OCI-LY3 (cell line): ENCODE results near the gene PTPRD.

Experiments
- H2AFZ ChIP-seq: fragments of 200-600, 300-600 bp; shearing (Covaris generic); 2 replicates; pipeline ENCODE4 v1.6.0; 2014; ENCODE audit warnings: antibody characterized with exemption, low read depth, low read length
- H3K27ac ChIP-seq: fragments of 200-600, 300-600 bp; sonication (generic); 2 replicates; pipeline ENCODE4 v1.5.1; 2014; ENCODE audit warnings: mild to moderate bottlenecking, low read length, moderate library complexity, mixed read lengths
- H3K27me3 ChIP-seq: fragments of 200-600, 300-600 bp; sonication (generic); 2 replicates; pipeline ENCODE4 v1.6.1; 2014; ENCODE audit warnings: low read depth, low read length, mixed read lengths
- H3K36me3 ChIP-seq: fragments of 200-600, 300-600 bp; sonication (generic); replicated peaks from 2 replicates; pipeline ENCODE3; 2014; ENCODE audit warnings: low read depth, low read length, mixed read lengths
- H3K4me1 ChIP-seq: fragments of 300-600, 200-600 bp; sonication (generic); 2 replicates; pipeline ENCODE4 v1.6.1; 2014; ENCODE audit warnings: low read length, mixed read lengths
- H3K4me2 ChIP-seq: fragments of 200-600, 300-600 bp; sonication (generic); 2 replicates; pipeline ENCODE4 v1.6.1; 2014; ENCODE audit warnings: low read length, mixed read lengths
- H3K4me3 ChIP-seq: fragments of 300-600, 200-600 bp; sonication (generic); 2 replicates; pipeline ENCODE4 v1.5.1; 2014; ENCODE audit warnings: antibody characterized with exemption, mild to moderate bottlenecking, low read length, moderate library complexity
- H3K79me2 ChIP-seq: fragments of 300-600, 200-600 bp; shearing (Covaris generic); 2 replicates; pipeline ENCODE4 v1.6.1; 2014; ENCODE audit warnings: mild to moderate bottlenecking, low read length, mixed read lengths
- H3K9ac ChIP-seq: fragments of 300-600, 200-600 bp; shearing (Covaris generic); 2 replicates; pipeline ENCODE4 v1.6.0; 2014; ENCODE audit warnings: mild to moderate bottlenecking, low read length, moderate library complexity
- H3K9me3 ChIP-seq: fragments of 200-600, 300-600 bp; shearing (Covaris generic); 2 replicates; pipeline ENCODE4 v1.6.1; 2014; ENCODE audit warnings: low read length, mixed read lengths; ENCODE audit not compliant: insufficient read depth
- H4K20me1 ChIP-seq: fragments of 200-600, 300-600 bp; sonication (generic); 2 replicates; pipeline ENCODE4 v1.6.1; 2016; ENCODE audit warnings: low read length, mixed read lengths; ENCODE audit not compliant: insufficient read depth
- CTCF ChIP-seq: fragments of 200-600, 300-600 bp; sonication (generic); IDR thresholded peaks from 2 replicates; pipeline ENCODE4 v1.5.1; 2014; ENCODE audit warnings: antibody characterized with exemption, low read length, low read depth
- EZH2phosphoT487 ChIP-seq: fragments of 200-600 bp; shearing (Covaris generic); IDR thresholded peaks from 2 replicates; pipeline ENCODE4 v1.6.1; 2018; ENCODE audit warnings: antibody characterized with exemption, mixed run types, low read depth

PTPRD gene

GRCh38 chr9:8659108-8659507 is 1953.7 kb downstream of the PTPRD start:
- H3K4me1 ChIP-seq, result no peaks in the 10 kb centered on the region
- no peak overlapping the region for H3K9ac ChIP-seq
- no peaks in the 10 kb centered on the region for H4K20me1 ChIP-seq
- H3K79me2 ChIP-seq, result no peaks in the 10 kb centered on the region
- H3K36me3 ChIP-seq, result no peaks in the 10 kb centered on the region
- H2AFZ ChIP-seq, result no peak overlapping the region
- H3K27me3 ChIP-seq, result no peaks in the 10 kb centered on the region
- no peak overlapping the region for H3K4me3 ChIP-seq
- no peaks in the 10 kb centered on the region for H3K9me3 ChIP-seq
- H3K27ac ChIP-seq, result no peak overlapping the region
- TF ChIP-seq CTCF (no peak), EZH2phosphoT487 (no peak)
- H3K4me2 ChIP-seq, result no peak overlapping the region

- no peak overlapping the region for H3K4me2 ChIP-seq
- H2AFZ ChIP-seq, result no peak overlapping the region
- no peaks in the 10 kb centered on the region for H3K36me3 ChIP-seq
- no peaks in the 10 kb centered on the region for H4K20me1 ChIP-seq
- no peaks in the 10 kb centered on the region for H3K27me3 ChIP-seq
- no peaks in the 10 kb centered on the region for H3K9me3 ChIP-seq
- no peaks in the 10 kb centered on the region for H3K79me2 ChIP-seq
- H3K4me1 ChIP-seq, result no peaks in the 10 kb centered on the region
- H3K27ac ChIP-seq, result no peak overlapping the region
- H3K4me3 ChIP-seq, result no peak overlapping the region
- TF ChIP-seq CTCF (no peak), EZH2phosphoT487 (no peak)
- no peak overlapping the region for H3K9ac ChIP-seq
These were observed 1957.7 kb downstream of the PTPRD start for GRCh38 chr9:8655071-8655470.

GRCh38 chr9:8653855-8654254 is 1958.9 kb downstream of the PTPRD start:
- no peak overlapping the region for H3K9ac ChIP-seq
- no peak overlapping the region for H3K4me2 ChIP-seq
- H3K36me3 ChIP-seq, result no peaks in the 10 kb centered on the region
- no peaks in the 10 kb centered on the region for H3K27me3 ChIP-seq
- H3K27ac ChIP-seq, result no peak overlapping the region
- peaks cover 5% of the 10 kb centered on the region for H3K4me1 ChIP-seq
- no peaks in the 10 kb centered on the region for H3K9me3 ChIP-seq
- H3K4me3 ChIP-seq, result no peak overlapping the region
- no peaks in the 10 kb centered on the region for H3K79me2 ChIP-seq
- no peak overlapping the region for H2AFZ ChIP-seq
- TF ChIP-seq EZH2phosphoT487 (no peak), CTCF (no peak)
- H4K20me1 ChIP-seq, result no peaks in the 10 kb centered on the region

GRCh38 chr9:8653111-8653510 is 1959.7 kb downstream of the PTPRD start:
- Histone ChIP-seq H3K4me1 (peaks cover 8% of the 10 kb centered on the region), H3K36me3 (no peaks in the 10 kb centered on the region), H3K4me2 (no peak overlapping the region), H3K4me3 (no peak overlapping the region), H3K27me3 (no peaks in the 10 kb centered on the region), H3K27ac (no peak overlapping the region), H3K9me3 (no peaks in the 10 kb centered on the region), H4K20me1 (no peaks in the 10 kb centered on the region), H2AFZ (no peak overlapping the region), H3K79me2 (no peaks in the 10 kb centered on the region), H3K9ac (no peak overlapping the region)
- TF ChIP-seq EZH2phosphoT487 (no peak), CTCF (no peak)
